ENCODE measurements around the gene CCDC86.

The CCDC86 gene

DNA sequence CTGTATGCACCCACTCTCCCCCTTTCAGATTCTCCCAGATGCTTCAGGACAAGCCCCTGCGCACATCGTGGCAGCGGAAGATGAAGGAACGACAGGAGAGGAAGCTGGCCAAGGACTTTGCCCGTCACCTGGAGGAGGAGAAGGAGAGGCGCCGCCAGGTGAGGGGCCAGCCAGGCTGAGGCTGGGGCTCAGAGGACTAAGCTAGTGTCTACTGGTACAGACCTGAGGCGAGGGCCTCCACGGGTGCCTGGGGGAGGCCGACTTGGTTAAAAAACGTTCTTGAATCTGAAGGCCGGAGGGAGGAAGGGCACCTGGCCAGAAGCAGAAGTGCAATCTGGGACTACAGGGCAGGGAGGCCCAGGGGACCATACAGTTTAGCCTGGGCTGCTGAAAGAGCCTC, 6.0 kb downstream of the CCDC86 start:
- TF ChIP-seq, protein P1, sequence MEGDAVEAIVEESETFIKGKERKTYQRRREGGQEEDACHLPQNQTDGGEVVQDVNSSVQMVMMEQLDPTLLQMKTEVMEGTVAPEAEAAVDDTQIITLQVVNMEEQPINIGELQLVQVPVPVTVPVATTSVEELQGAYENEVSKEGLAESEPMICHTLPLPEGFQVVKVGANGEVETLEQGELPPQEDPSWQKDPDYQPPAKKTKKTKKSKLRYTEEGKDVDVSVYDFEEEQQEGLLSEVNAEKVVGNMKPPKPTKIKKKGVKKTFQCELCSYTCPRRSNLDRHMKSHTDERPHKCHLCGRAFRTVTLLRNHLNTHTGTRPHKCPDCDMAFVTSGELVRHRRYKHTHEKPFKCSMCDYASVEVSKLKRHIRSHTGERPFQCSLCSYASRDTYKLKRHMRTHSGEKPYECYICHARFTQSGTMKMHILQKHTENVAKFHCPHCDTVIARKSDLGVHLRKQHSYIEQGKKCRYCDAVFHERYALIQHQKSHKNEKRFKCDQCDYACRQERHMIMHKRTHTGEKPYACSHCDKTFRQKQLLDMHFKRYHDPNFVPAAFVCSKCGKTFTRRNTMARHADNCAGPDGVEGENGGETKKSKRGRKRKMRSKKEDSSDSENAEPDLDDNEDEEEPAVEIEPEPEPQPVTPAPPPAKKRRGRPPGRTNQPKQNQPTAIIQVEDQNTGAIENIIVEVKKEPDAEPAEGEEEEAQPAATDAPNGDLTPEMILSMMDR (conservative IDR thresholded peaks at IDR 0.05; ENCODE audit: low read depth, low read length) = no peak
- no peak overlapping the region for H3K4me3 ChIP-seq (ENCODE audit: low read depth, low read length)
- DNase-seq (ENCODE audit: low read depth) = no peak

DNA sequence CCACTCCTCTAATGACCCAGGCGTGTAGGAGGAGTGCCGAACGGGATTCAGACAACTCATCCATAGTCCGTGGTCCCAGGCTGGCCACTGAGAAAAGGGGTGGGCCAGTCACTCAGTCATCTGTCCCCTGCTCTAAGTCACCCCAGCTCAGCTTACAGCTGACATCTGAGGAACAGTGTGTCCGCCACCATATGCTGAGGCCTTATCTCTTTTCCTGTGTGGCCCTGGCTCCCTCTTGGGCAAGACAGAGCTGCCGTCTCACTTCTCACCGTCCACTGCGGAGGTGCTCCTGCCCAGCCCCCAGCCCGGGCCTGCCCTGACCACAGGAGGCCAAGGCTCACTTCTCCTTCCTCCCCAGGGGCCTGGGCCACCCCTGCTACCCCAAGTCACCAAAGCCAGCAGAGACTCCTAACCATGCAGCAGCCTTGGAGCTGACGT, 6.8 kb downstream of the CCDC86 start:
- H3K4me3 ChIP-seq (ENCODE audit: low read depth, low read length) = no peak overlapping the region
- TF ChIP-seq, protein P1 (conservative IDR thresholded peaks at IDR 0.05; ENCODE audit: low read depth, low read length) = no peak

DNA sequence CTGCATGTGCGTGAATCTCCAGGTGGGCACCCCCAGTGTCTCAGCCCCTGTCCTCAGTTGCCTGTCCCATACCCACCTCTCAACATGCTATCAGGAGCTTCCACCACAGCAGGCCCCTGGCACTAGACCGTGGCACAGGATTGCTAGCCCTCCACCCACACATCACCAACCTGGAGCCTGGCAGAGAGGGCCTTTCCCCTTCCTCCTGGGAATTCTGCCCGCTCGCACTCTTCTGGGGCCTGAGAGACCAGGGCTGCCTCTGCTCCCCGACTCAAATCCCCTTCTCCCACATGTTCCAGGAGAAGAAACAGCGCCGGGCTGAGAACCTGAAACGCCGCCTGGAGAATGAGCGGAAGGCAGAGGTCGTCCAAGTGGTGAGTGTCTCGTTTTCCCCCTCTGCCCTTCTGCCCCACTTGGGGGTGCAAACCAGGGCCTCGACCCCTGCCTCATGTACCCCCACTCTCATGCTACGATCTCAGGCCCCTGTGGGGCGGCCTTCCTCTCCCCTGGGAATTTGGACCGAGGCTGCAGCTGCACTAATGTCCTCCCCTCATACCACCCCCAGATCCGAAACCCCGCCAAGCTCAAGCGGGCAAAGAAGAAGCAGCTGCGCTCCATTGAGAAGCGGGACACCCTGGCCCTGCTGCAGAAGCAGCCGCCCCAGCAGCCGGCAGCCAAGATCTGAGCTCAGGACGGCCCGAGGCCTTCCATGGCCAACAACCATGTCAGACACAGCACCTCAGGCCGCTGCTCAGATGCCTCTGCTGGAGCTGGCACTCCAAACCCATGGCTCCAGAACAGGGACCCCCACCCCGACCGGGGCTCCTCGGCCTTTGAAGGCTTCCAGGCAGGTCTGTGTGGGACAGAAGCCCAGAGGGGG, 8.0 kb downstream of the CCDC86 start:
- DNase-seq (ENCODE audit: low read depth) = no peak
- TF ChIP-seq, protein P1 (conservative IDR thresholded peaks at IDR 0.05; ENCODE audit: low read depth, low read length) = no peak
- H3K4me3 ChIP-seq (ENCODE audit: low read depth, low read length) = no peak overlapping the region

More for the DNA sequence above, 6.8 kb downstream of the CCDC86 start:
- DNase-seq (ENCODE audit: low read depth) = no peak

DNA sequence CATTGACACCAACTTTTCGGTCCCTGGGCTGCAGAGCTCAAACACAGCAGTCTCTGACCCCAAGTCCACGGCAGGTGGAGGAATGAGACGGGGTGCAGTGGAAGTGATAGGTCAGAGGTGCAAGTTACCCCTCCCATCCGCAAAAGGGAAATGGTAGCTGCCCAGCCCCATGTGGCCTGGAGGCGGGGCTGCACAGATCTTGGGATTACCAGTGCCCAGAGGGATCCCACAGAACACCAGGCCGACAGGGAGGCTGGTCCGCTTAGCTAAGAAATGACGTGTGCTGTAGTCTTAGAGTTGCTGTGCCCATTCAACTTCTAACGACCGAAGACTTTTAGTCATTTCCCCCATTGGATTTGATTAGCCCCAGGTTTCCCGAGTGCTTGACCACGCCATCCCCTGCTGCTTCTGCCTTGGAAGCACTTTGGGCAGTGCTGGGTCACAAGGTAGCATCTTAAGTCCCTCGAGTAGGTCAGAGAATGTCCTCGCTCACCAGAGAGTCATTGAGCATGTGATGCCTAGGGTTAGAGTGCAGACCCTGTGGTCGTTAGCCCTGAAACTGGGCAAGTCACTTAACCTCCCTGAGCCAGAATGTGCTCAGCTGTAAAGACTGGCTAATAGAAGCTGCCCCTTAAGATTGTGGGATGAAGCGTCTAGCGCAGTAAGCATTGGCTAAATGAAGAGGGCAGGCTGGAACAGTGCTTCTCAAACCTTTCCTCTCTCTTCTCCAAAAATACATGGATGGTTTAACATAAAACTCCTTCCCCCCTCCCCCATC, 9.6 kb downstream of the CCDC86 start:
- DNase-seq (ENCODE audit: low read depth) = no peak
- TF ChIP-seq, protein P1 (conservative IDR thresholded peaks at IDR 0.05; ENCODE audit: low read depth, low read length) = no peak
- no peak overlapping the region for H3K4me3 ChIP-seq (ENCODE audit: low read depth, low read length)

DNA sequence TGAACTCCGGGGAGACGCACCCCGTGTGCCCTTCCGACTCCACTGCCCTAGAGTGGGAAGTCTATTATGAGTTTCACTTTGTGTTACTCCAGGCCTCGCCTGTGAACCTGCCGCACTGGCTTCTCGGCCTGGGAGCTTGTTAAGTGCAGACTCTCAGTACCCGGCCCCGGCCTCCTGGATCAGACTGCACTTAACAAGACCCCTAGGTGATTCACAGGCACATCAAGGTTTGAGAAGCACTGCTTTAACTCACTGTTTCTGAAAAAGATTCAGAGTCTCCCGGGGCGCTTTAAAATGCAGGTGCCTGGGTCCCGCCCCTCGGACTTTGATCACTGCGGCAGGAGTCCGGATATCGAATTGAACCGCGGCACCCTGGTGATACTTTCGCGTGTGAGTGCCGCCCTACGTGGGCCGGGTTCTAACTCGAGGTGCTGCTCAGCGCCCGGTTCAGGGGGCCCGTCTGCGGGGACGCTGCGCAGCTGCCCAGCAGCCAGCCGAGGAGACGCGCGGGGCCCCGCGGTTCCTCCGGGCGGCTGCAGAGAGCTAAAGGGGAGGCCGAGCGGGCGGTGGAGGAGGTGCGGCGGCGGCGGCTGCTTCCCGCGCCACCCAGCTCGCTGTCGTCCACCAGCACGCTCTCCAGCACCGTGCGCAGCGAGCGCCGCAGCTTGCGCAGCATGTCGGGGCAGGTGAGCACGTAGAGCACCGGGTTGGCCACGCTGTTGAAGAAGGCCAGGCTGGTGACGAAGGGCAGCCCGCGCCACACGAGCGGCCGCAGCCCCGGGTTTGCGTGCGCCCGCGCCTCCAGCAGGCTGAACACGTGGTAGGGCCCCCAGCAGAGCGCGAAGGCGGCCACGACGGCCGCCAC, 10.4 kb downstream of the CCDC86 start:
- H3K4me3 ChIP-seq (ENCODE audit: low read depth, low read length) = no peak overlapping the region
- DNase-seq (ENCODE audit: low read depth) = no peak
- TF ChIP-seq, protein P1 (conservative IDR thresholded peaks at IDR 0.05; ENCODE audit: low read depth, low read length) = no peak

Measured in choroid plexus epithelial cell (primary cell).